Stimulated activated CD4-positive, alpha-beta T cell treated with anti-CD3 and anti-CD28 coated beads, Interleukin-2, amount 100 ng/mL, for 4 hours (primary cell): ENCODE results near the gene ZNF3.
"Not testable (repeated sequence)": the region's sequence is repeated elsewhere in the genome, so short reads cannot be mapped to it uniquely, and the experiment has no call there.

ENCODE experiments used
- DNase-seq: peaks from one replicate; pipeline ENCODE4 v3.0.0-alpha.2; 2020; ENCODE audit warnings: low read depth

Gene ZNF3

GRCh38 chr7:100081535-100082102 is at the start of gene ZNF3:
Gene ZNF3, minus strand, starts transcription at chr7:100081723. Its CDS starts 4,366 bp downstream, at chr7:100077357.
- peak; percentile 98 for DNase-seq

- peak; percentile 73 for DNase-seq
These were observed 49.3 kb upstream of the ZNF3 start for GRCh38 chr7:100130608-100131453.

GRCh38 chr7:100130220-100130607 is 48.7 kb upstream of the ZNF3 start:
- not testable (repeated sequence) for DNase-seq

- no peak for DNase-seq
These were observed 47.1 kb upstream of the ZNF3 start for GRCh38 chr7:100128637-100128963.

GRCh38 chr7:100127866-100128636 is 46.5 kb upstream of the ZNF3 start:
- no peak for DNase-seq

- peak; percentile 83 for DNase-seq
These were observed 45.7 kb upstream of the ZNF3 start, which contains the start of gene MBLAC1 for GRCh38 chr7:100126931-100127865. Gene MBLAC1, plus strand, starts transcription at chr7:100126967. Its CDS starts 429 bp downstream, at chr7:100127396.

- DNase-seq = peak; percentile 18
These were observed 44.9 kb upstream of the ZNF3 start for GRCh38 chr7:100126239-100126930.

- DNase-seq = no peak
These were observed 43.0 kb upstream of the ZNF3 start for GRCh38 chr7:100124301-100125230.

GRCh38 chr7:100122568-100122967 is 41.0 kb upstream of the ZNF3 start:
- DNase-seq = no peak

- DNase-seq = no peak
These were observed 40.5 kb upstream of the ZNF3 start for GRCh38 chr7:100122067-100122466.

- DNase-seq = no peak
These were observed 39.2 kb upstream of the ZNF3 start for GRCh38 chr7:100120733-100121036.

- peak; percentile 44 for DNase-seq
These were observed 38.6 kb upstream of the ZNF3 start for GRCh38 chr7:100119970-100120732.

GRCh38 chr7:100119072-100119969 is 37.8 kb upstream of the ZNF3 start, which contains the start of the genes CNPY4 and TAF6:
Gene CNPY4, plus strand, starts transcription at chr7:100119634. Its CDS starts 111 bp downstream, at chr7:100119745.
Gene TAF6, minus strand, starts transcription at chr7:100119358. Its CDS starts 5,149 bp downstream, at chr7:100114209.
- peak; percentile 92 for DNase-seq

GRCh38 chr7:100118388-100119071 is 37.0 kb upstream of the ZNF3 start:
- DNase-seq = no peak

- no peak for DNase-seq
These were observed 33.5 kb upstream of the ZNF3 start for GRCh38 chr7:100115026-100115425.

- DNase-seq = no peak
These were observed 30.4 kb upstream of the ZNF3 start for GRCh38 chr7:100111914-100112313.

GRCh38 chr7:100111156-100111555 is 29.6 kb upstream of the ZNF3 start:
- no peak for DNase-seq
